ENCODE data around the gene CD82.
"Not testable (repeated sequence)": the region's sequence is repeated elsewhere in the genome, so short reads cannot be mapped to it uniquely, and the experiment has no call there.

The CD82 gene

DNA sequence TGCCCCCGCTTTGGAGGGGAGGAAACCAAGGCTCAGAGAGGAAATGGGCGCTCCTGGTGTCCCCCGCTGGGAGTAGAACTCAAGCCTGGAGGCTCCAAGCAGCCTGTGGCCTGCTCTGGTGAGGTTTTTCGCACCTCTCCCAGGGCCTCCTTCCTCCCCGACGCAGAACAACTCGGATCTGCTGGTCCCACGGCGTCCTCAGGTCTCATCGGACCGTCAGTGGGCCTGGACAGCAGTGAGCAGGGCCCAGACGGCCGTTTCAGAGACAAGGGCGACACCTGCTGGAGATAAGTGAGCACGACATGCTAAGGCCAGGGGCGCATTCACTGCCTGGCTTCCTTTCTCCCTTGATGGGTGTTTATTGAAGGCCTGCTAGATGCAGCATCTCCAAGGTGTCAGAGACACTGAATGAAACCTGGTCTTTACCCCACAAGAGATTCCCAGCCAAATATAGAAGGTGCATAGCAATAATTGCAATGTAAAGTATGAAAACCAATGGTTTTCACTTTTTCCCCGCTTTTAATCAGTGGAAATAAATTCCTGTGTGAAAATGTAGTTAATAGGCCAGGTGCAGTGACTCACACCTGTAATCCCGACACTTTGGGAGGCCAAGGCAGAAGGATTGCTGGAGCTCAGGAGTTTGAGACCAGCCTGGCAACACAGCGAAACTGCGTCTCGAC is 26.9 kb upstream of the CD82 start:
- POLR2A ChIA-PET, result no interaction called here
- TF ChIP-seq, protein P1, sequence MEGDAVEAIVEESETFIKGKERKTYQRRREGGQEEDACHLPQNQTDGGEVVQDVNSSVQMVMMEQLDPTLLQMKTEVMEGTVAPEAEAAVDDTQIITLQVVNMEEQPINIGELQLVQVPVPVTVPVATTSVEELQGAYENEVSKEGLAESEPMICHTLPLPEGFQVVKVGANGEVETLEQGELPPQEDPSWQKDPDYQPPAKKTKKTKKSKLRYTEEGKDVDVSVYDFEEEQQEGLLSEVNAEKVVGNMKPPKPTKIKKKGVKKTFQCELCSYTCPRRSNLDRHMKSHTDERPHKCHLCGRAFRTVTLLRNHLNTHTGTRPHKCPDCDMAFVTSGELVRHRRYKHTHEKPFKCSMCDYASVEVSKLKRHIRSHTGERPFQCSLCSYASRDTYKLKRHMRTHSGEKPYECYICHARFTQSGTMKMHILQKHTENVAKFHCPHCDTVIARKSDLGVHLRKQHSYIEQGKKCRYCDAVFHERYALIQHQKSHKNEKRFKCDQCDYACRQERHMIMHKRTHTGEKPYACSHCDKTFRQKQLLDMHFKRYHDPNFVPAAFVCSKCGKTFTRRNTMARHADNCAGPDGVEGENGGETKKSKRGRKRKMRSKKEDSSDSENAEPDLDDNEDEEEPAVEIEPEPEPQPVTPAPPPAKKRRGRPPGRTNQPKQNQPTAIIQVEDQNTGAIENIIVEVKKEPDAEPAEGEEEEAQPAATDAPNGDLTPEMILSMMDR (IDR thresholded peaks at IDR 0.05; ENCODE audit: control extremely low read depth, extremely low read depth, low read depth, missing control alignments), result peak; percentile 87
- peak; percentile 86 for DNase-seq (ENCODE audit: extremely low spot score)
- CTCF ChIA-PET, result interaction anchor here (0.6 to 9.8 kb wide), 12 partner anchors 8 to 446 kb away, joined by 3 to 95 read pairs (median 4); partner anchors contain the start of gene EXT2

DNA sequence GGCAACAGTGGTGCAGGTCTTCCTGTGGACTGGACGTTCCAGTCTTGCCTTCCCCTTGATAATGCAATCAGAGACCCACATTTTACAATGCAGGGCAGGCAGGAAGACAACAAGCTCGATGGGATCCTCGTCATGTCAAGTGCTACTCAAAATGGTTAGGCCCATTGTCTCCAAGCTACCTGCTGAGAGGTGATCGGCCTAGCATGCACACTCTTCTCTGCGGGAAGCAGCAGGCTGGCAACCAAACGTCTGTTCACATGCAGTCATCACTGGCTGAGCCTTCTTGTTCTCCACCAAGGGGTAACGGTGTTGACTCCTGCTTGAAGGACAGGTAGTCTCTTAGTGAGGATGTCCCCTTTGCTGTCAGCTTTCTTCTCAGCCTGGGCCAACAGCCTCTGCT is 25.5 kb upstream of the CD82 start:
- DNase-seq (ENCODE audit: extremely low spot score), result no peak

DNA sequence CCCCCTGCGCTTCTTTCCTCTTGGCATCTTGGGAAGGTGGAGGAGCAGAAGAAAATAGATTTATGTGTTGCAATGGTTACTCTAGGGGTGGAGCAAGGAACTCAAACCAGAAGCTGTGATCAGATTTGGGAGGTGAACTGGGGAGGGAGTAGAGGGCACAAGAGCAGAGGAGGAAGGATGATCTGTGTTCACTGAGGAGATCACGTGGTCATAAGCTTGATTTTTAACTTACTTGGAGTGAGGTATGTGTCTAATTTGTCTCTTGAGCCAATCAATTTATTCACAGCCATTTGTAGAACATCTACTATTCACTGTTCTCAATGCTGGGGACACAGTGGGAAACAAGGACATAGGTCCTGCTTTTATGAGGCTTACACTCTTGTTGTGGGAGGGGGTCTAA is 24.8 kb upstream of the CD82 start:
- ChIA-PET POLR2A (no interaction called here), CTCF (interaction anchor here (1.1 to 9.8 kb wide), 5 partner anchors 15 to 446 kb away, joined by 5 to 95 read pairs (median 8); partner anchors contain the start of gene EXT2)
- TF ChIP-seq, protein P1 (IDR thresholded peaks at IDR 0.05; ENCODE audit: control extremely low read depth, extremely low read depth, low read depth, missing control alignments), result no peak
- no peak for DNase-seq (ENCODE audit: extremely low spot score)

More for the DNA sequence above, 25.5 kb upstream of the CD82 start:
- TF ChIP-seq, protein P1 (IDR thresholded peaks at IDR 0.05; ENCODE audit: control extremely low read depth, extremely low read depth, low read depth, missing control alignments), result no peak
- ChIA-PET POLR2A (no interaction called here), CTCF (interaction anchor here (0.7 to 9.8 kb wide), 10 partner anchors 14 to 447 kb away, joined by 3 to 95 read pairs (median 6); partner anchors contain the start of gene EXT2)

- ChIA-PET POLR2A (no interaction called here), CTCF (interaction anchor here (0.9 to 9.8 kb wide), 2 partner anchors 255 to 447 kb away, joined by 3 to 95 read pairs; partner anchors contain the start of gene EXT2)
- TF ChIP-seq, protein P1 (IDR thresholded peaks at IDR 0.05; ENCODE audit: control extremely low read depth, extremely low read depth, low read depth, missing control alignments), result no peak
- no peak for DNase-seq (ENCODE audit: extremely low spot score)
These were observed 23.1 kb upstream of the CD82 start for GRCh38 chr11:44542372-44542771.

DNA sequence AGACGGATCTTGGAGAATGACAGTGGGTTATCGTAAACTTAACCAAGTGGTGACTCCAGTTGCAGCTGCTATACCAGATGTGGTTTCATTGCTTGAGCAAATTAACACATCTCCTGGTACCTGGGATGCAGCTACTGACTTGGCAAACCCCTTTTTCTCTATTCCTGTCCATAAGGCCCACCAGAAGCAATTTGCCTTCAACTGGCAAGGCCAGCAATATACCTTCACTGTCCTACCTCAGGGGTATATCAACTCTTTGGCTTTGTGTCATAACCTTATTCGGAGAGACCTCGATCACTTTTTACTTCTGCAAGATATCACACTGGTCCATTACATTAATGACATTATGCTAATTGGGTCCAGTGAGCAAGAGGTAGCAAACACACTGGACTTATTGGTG is 18.5 kb upstream of the CD82 start:
- DNase-seq (ENCODE audit: extremely low spot score); POLR2A ChIA-PET: not testable (repeated sequence)
- CTCF ChIA-PET, result interaction anchor here (0.8 to 4.2 kb wide), 4 partner anchors 9 to 452 kb away, joined by 3 to 22 read pairs (median 6); partner anchors contain the start of gene EXT2

DNA sequence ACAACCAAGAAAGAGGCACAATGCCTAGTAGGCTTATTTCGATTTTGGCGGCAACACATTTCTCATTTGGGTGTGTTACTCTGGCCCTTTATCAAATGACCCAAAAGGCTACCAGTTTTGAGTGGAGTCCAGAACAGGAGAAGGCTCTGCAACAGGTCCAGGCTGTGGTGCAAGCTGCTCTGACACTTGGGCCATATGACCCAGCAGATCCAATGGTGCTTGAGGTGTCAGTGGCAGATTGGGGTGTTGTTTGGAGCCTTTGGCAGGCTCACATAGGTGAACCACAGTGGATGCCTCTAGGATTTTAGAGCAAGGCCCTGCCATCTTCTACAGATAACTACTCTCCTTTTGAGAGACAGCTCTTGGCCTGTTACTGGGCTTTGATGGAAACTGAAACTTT is 17.9 kb upstream of the CD82 start:
- DNase-seq (ENCODE audit: extremely low spot score); POLR2A ChIA-PET: not testable (repeated sequence)
- CTCF ChIA-PET, result interaction anchor here (2.0 to 4.2 kb wide), 2 partner anchors 9 to 452 kb away, joined by 6 to 22 read pairs; partner anchors contain the start of gene EXT2

- CTCF ChIA-PET, result interaction anchor here (4.2 kb wide), 1 partner anchor 8 kb away, joined by 22 read pairs; no protein-coding TSS in a partner anchor
- POLR2A ChIA-PET, result no interaction called here
- DNase-seq (ENCODE audit: extremely low spot score), result no peak
- TF ChIP-seq, protein P1 (IDR thresholded peaks at IDR 0.05; ENCODE audit: control extremely low read depth, extremely low read depth, low read depth, missing control alignments), result no peak
These were observed 17.3 kb upstream of the CD82 start for GRCh38 chr11:44548032-44548695.

DNA sequence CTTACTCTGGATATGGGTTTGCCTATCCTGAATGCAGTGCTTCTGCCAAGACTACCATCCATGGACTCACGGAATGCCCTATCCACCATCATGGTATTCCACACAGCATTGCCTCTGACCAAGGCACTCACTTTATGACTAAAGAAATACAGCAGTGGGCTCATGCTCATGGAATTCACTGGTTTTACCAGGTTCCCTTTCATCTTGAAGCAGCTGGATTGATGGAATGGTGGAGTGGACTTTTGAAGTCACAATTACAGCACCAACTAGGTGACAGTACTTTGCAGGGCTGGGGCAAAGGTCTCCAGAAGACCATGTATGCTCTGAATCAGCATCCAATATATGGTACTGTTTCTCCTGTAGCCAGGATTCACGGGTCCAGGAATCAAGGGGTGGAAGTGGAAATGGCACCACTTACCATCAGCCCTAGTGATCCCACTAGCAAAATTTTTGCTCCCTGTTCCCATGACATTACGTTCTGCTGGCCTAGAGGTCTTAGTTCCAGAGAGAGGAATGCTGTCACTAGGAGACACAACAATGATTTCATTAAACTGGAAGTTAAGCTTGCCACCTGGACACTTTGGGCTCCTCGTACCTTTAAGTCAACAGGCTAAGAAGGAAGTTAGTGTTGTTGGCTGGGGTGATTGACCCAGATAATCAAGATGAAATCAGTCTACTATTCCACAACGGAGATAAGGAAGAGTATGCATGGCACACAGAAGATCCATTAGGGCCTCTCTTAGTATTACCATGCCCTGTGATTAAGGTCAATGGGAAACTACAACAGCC is 16.3 kb upstream of the CD82 start:
- DNase-seq (ENCODE audit: extremely low spot score); POLR2A ChIA-PET: not testable (repeated sequence)
- CTCF ChIA-PET, result interaction anchor here (1.2 kb wide), 1 partner anchor 13 kb away, joined by 3 read pairs; no protein-coding TSS in a partner anchor

Data from GM10248 (cell line).